Effector CD4-positive, alpha-beta T cell (primary cell): Measurements from ENCODE around the gene PRDM12. TPM values are rescaled to one million over a fixed set of nuclear protein-coding genes. Genes with fewer than 3 reads are reported as not detected.

Experiments used
- DNase-seq: peaks from one replicate; pipeline ENCODE4 v3.0.0-alpha.2; 2020
- total RNA-seq: gene quantifications from one replicate; lab custom pipeline; 2026; lab: John Stamatoyannopoulos, UW

Gene PRDM12
- not detected for total RNA-seq

GRCh38 chr9:130664251-130665028 lies at the start of gene PRDM12:
PRDM12 (plus strand) TSS chr9:130664594; CDS start chr9:130664654, 60 bp downstream.
- DNase-seq: no peak

- DNase-seq: no peak
These were observed 47.9 kb upstream of the PRDM12 start for GRCh38 chr9:130616451-130616850.

GRCh38 chr9:130623466-130623865 lies 40.9 kb upstream of the PRDM12 start:
- DNase-seq: no peak

- no peak for DNase-seq
These were observed 40.2 kb upstream of the PRDM12 start for GRCh38 chr9:130624154-130624553.

- DNase-seq: no peak
These were observed 38.0 kb upstream of the PRDM12 start for GRCh38 chr9:130626249-130626996.

- DNase-seq: no peak
These were observed 37.3 kb upstream of the PRDM12 start for GRCh38 chr9:130627051-130627450.

GRCh38 chr9:130627896-130628792 lies 36.2 kb upstream of the PRDM12 start:
- no peak for DNase-seq

- DNase-seq: no peak
These were observed 34.8 kb upstream of the PRDM12 start for GRCh38 chr9:130629443-130630070.

GRCh38 chr9:130630071-130630450 lies 34.3 kb upstream of the PRDM12 start:
- DNase-seq: no peak

GRCh38 chr9:130630506-130631330 lies 33.7 kb upstream of the PRDM12 start:
- no peak for DNase-seq

GRCh38 chr9:130631331-130632080 lies 32.9 kb upstream of the PRDM12 start:
- DNase-seq: no peak

- no peak for DNase-seq
These were observed 32.2 kb upstream of the PRDM12 start for GRCh38 chr9:130632081-130632710.

GRCh38 chr9:130632841-130633240 lies 31.6 kb upstream of the PRDM12 start:
- no peak for DNase-seq

- no peak for DNase-seq
These were observed 30.8 kb upstream of the PRDM12 start for GRCh38 chr9:130633336-130634190.

- no peak for DNase-seq
These were observed 30.1 kb upstream of the PRDM12 start for GRCh38 chr9:130634191-130634768.

- no peak for DNase-seq
These were observed 29.6 kb upstream of the PRDM12 start for GRCh38 chr9:130634801-130635200.

- no peak for DNase-seq
These were observed 29.1 kb upstream of the PRDM12 start for GRCh38 chr9:130635306-130635705.

GRCh38 chr9:130635721-130636647 lies 28.4 kb upstream of the PRDM12 start:
- no peak for DNase-seq
